K562 (cell line): Measurements from ENCODE around the gene AZU1. TPM values are rescaled to one million over a fixed set of nuclear protein-coding genes. Genes with fewer than 3 reads are reported as not detected.

ENCODE experiments used
- CREB3L1 ChIP-seq: fragments of 450-650 bp; IDR thresholded peaks from 2 replicates; pipeline ENCODE4 v1.6.1; 2014; ENCODE audit warnings: low read depth, mild to moderate bottlenecking, moderate library complexity, borderline replicate concordance
- CTCFL ChIP-seq: IDR thresholded peaks from 2 replicates; pipeline ENCODE4 v1.6.1; 2011; ENCODE audit warnings: borderline replicate concordance, low read depth, mild to moderate bottlenecking, moderate library complexity, low read length; ENCODE audit not compliant: insufficient read depth, poor library complexity, severe bottlenecking
- EHMT2 ChIP-seq: fragments of 450-650 bp; IDR thresholded peaks from 2 replicates; pipeline ENCODE4 v1.6.1; 2018; ENCODE audit warnings: antibody characterized with exemption
- FOXA3 ChIP-seq, 2 experiments: fragments of 450-650 bp in 1 of 2; sonication (generic) in 1 of 2; formaldehyde crosslinking; IDR thresholded peaks in 1 of 2; conservative IDR thresholded peaks in 1 of 2; 2 replicates each; pipeline versions ENCODE4 v1.4.0 to v1.8.0; 2020 to 2022; ENCODE audit warnings: mild to moderate bottlenecking in 2 of 2, missing genetic modification reagents in 1 of 2
- GTF3C2 ChIP-seq: IDR thresholded peaks from 3 replicates; pipeline ENCODE4 v1.6.1; 2011; ENCODE audit warnings: borderline replicate concordance, mild to moderate bottlenecking, moderate library complexity; ENCODE audit not compliant: insufficient read length; ENCODE audit errors: extremely low read depth
- HDAC6 ChIP-seq: IDR thresholded peaks from 2 replicates; pipeline ENCODE4 v1.6.1; 2012; ENCODE audit warnings: low read depth, mild to moderate bottlenecking, control low read depth, inconsistent platforms, low read length, moderate library complexity
- HNRNPK ChIP-seq: fragments of 200-400 bp; formaldehyde crosslinking; IDR thresholded peaks from one replicate; pipeline ENCODE4 v1.6.1; 2018; ENCODE audit warnings: mild to moderate bottlenecking, low read depth, low read length; ENCODE audit not compliant: poor library complexity, severe bottlenecking
- MCM2 ChIP-seq: fragments of 450-650 bp; IDR thresholded peaks from 2 replicates; pipeline ENCODE4 v1.6.1; 2017; ENCODE audit warnings: low read depth, mild to moderate bottlenecking
- NR0B1 ChIP-seq: fragments of 450-650 bp; IDR thresholded peaks from one replicate; pipeline ENCODE4 v1.6.1; 2018; ENCODE audit warnings: mild to moderate bottlenecking, moderate library complexity; ENCODE audit not compliant: partially characterized antibody
- PHF21A ChIP-seq: fragments of 450-650 bp; IDR thresholded peaks from 2 replicates; pipeline ENCODE4 v1.6.1; 2017; ENCODE audit warnings: low read depth, borderline replicate concordance
- ZBTB5 ChIP-seq: fragments of 450-650 bp; IDR thresholded peaks from 2 replicates; pipeline ENCODE4 v1.6.1; 2017; ENCODE audit warnings: antibody characterized with exemption
- ZNF143 ChIP-seq: sonication (generic); formaldehyde crosslinking; IDR thresholded peaks from 2 replicates; pipeline ENCODE4 v1.9.0; 2022; ENCODE audit warnings: mild to moderate bottlenecking, missing genetic modification reagents
- ZNF655 ChIP-seq: fragments of 250-450 bp; sonication (Bioruptor Pico); IDR thresholded peaks from 2 replicates; pipeline ENCODE4 v1.5.0; 2021
- ZNF766 ChIP-seq: fragments of 200-800 bp; sonication (Bioruptor generic); conservative IDR thresholded peaks from 2 replicates; pipeline ENCODE4 v1.6.1; 2016; ENCODE audit warnings: missing genetic modification characterization, missing compliant biosample characterization
- polyA plus RNA-seq, 8 experiments: library from polyadenylated mRNA; depleted of rRNA in 4 of 8; stranded (reverse) in 5 of 8; unstranded in 3 of 8; fragments of >200 nt; fragmentation: Nextera tagmentation in 2 of 8; fragmentation: Illumina TruSeq in 1 of 8; extraction: Ambion mirVana in 2 of 8; extraction: Trizol in 1 of 8; gene quantifications; 2 replicates each; pipeline versions ENCODE4 v1.2.1 to v1.2.3, GENCODE V29; 2011 to 2014; ENCODE audit warnings: inconsistent platforms in 1 of 8, missing spikeins in 1 of 8
- total RNA-seq, 7 experiments: library from RNA; depleted of rRNA in 6 of 7; stranded (reverse); fragments of >200 nt in 6 of 7; fragmentation: Illumina TruSeq in 2 of 7; extraction: Trizol in 2 of 7; gene quantifications; 2 replicates each; pipeline versions ENCODE4 v1.2.1 to v1.2.3, GENCODE V29; 2011 to 2021; ENCODE audit warnings: low replicate concordance in 1 of 7

AZU1 gene
- total and polyA plus RNA-seq, 9 of the 15 experiments (the other 6 are each of a cell fraction or from before 2014, with no cell fraction given): 0.29 to 1.9 (median 0.59) TPM; not detected in 3

- TF ChIP-seq GTF3C2 (no peak), MCM2 (no peak), ZNF766 (CRISPR knock-in tag) (peak; percentile 98), HNRNPK (no peak), ZNF143 (CRISPR knock-in tag) (0 out of 2 replicates have a peak, but pooled peaks have one; percentile 9), ZNF655 (CRISPR knock-in tag) (no peak), CTCFL (no peak), NR0B1 (no peak), CREB3L1 (peak; percentile 100), FOXA3 (CRISPR knock-in tag; conservative IDR thresholded peaks at IDR 0.05 in 1 of 2, IDR thresholded peaks at IDR 0.05 in 1 of 2) (no peak), EHMT2 (no peak), ZBTB5 (no peak), HDAC6 (no peak), PHF21A (no peak)
Observed at GRCh38 chr19:796692-797527, 30.7 kb upstream of the AZU1 start, which contains the start of gene PTBP1 (continued).
